ENCODE results near the gene PAK1. TPM values are rescaled to one million over a fixed set of nuclear protein-coding genes. Genes with fewer than 3 reads are reported as not detected.

Gene PAK1
- 10 to 100 TPM; 32.7 to 43.2 TPM for total RNA-seq

DNA sequence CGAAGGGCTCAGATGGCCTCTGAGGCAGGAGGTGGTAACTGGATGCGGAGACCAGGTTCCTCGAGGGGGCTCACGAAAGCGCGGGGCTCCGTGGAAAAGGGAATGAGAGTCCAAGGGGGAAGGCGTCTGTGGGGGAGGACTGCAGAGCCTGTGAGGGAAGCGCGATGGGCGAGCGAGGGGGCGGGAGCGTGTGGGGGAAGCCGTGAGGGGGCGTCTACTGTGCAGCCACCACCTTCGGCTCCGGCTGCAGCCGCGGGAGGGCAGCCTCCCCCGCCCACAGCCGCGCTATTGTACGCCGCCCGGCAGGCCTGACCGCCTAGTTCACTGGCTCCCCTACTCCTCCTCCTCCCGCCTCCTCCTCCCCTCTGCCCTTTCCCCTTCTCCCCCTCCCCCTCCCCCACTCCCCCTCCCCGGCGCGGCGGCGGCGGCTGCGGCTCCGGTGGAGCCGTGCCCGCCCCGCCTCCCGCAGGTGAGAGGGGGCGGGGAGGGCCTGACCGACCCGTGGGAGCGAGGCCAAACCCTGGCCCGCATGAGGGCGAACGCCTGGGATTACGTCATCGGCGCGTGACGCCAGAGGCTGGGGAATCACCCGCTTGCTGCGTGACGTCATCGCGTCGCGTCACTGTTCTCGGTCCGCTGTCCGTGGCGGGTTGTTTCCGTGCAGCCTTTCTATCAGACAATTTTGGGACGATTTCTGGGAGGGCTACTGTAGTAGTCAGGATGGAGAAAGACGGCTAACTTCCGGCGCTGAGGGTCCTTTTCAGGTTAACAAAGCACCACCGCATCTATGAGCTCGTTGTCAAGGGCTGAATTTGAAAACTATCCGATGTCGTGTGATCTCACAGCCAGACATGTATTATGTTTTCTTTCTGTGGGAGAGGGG is at the start of gene PAK1:
TSS of gene PAK1 (minus strand) at position 294 of the 883 bp plus-strand sequence. CDS start 81,574 bp downstream, outside the sequence.
- H3K36me3 Mint-ChIP-seq = no peaks in the 10 kb centered on the region
- ATAC-seq = peak; percentile 77 to 86
- peak; percentile 72 to 80 for DNase-seq (ENCODE audit: low spot score in 2 of 2)
- H3K27ac Mint-ChIP-seq = peak within 1 kb of the TSS; percentile 66 to 86
- no peaks in the 10 kb centered on the region for H3K9me3 Mint-ChIP-seq

GRCh38 chr11:77522215-77522614 is 48.3 kb upstream of the PAK1 start:
- no peak for ATAC-seq
- Mint-ChIP-seq H3K9me3 (no peaks in the 10 kb centered on the region), H3K27ac (no peak overlapping the region), H3K36me3 (no peaks in the 10 kb centered on the region)
- DNase-seq (ENCODE audit: low spot score in 2 of 2) = no peak

DNA sequence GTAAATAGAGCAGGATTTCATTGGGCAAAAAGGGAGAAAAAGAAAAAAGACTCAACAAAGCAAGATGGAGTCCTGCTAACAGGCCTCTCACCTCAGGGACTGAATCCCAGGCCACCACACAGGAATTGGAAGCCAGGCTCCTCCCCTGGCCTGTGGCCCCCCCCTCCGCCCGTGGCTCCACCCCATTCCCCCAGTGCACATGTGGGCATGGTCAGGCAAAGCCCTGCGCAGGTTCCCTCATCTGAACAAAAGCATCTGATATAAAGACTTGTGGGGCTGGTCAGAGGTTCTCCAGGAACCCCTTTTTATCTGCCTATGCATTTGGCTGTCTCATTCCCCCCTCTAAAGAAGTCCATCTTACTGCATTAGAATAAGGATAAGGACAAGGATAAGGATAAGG is 46.0 kb upstream of the PAK1 start:
- no peaks in the 10 kb centered on the region for H3K9me3 Mint-ChIP-seq
- no peak for DNase-seq (ENCODE audit: low spot score in 2 of 2)
- no peak overlapping the region for H3K27ac Mint-ChIP-seq
- ATAC-seq = no peak
- H3K36me3 Mint-ChIP-seq = no peaks in the 10 kb centered on the region

DNA sequence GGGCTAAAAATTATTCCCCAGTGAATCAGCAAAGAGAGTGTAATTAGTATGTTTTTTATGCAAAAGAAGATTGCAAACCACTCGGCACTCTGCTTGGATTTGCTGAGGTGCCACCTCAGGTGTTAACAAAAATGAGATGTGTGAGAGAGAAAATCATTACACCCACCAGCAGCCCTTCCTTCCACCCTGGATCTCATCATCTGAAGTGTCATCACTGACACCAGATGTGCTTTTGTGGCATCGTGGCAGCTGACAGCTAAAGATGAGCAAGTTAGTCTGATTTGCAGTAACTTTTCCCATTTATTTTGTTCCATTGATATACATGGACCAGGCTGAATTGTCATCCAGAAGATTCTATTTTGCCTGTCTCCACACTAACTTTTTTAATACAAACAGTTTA is 44.6 kb upstream of the PAK1 start:
- ATAC-seq (no peak), DNase-seq (ENCODE audit: low spot score in 2 of 2) (no peak)
- H3K27ac Mint-ChIP-seq = no peak overlapping the region

DNA sequence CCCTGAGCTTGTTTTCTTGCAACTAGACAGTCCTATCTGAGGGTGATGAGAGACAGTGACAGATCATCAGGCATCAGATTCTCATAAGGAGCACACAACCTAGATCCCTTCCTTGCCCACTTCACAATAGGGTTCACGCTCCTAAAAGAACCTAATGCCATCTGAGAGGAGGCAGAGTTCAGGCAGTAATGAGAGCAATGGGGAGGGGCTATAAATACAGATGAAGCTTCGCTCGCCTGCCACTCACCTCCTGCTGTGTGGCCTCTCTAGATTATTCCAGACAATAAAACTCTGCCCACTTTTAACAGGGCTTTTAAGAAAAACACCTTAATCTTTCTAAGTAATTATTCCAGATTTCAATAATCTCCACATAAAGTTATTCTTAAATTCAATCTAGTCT is 43.9 kb upstream of the PAK1 start:
- H3K9me3 Mint-ChIP-seq = no peaks in the 10 kb centered on the region
- DNase-seq (ENCODE audit: low spot score in 2 of 2) = no peak
- no peaks in the 10 kb centered on the region for H3K36me3 Mint-ChIP-seq
- ATAC-seq = no peak
- no peak overlapping the region for H3K27ac Mint-ChIP-seq

More for the DNA sequence above, 44.6 kb upstream of the PAK1 start:
- Mint-ChIP-seq H3K9me3 (no peaks in the 10 kb centered on the region), H3K36me3 (no peaks in the 10 kb centered on the region)

- H3K27ac Mint-ChIP-seq = no peak overlapping the region
- DNase-seq (ENCODE audit: low spot score in 2 of 2) (no peak), ATAC-seq (no peak)
- no peaks in the 10 kb centered on the region for H3K9me3 Mint-ChIP-seq
- H3K36me3 Mint-ChIP-seq = no peaks in the 10 kb centered on the region
Measured at GRCh38 chr11:77517226-77517625, 43.3 kb upstream of the PAK1 start.

GRCh38 chr11:77515483-77515882 is 41.6 kb upstream of the PAK1 start:
- H3K36me3 Mint-ChIP-seq = no peaks in the 10 kb centered on the region
- DNase-seq (ENCODE audit: low spot score in 2 of 2) (no peak), ATAC-seq (no peak)
- no peak overlapping the region for H3K27ac Mint-ChIP-seq
- no peaks in the 10 kb centered on the region for H3K9me3 Mint-ChIP-seq

- DNase-seq (ENCODE audit: low spot score in 2 of 2) = no peak
- H3K36me3 Mint-ChIP-seq = no peaks in the 10 kb centered on the region
- ATAC-seq = no peak
- H3K27ac Mint-ChIP-seq = no peak overlapping the region
- H3K9me3 Mint-ChIP-seq = no peaks in the 10 kb centered on the region
Measured at GRCh38 chr11:77515063-77515462, 41.2 kb upstream of the PAK1 start.

- no peak for DNase-seq (ENCODE audit: low spot score in 2 of 2)
- Mint-ChIP-seq H3K9me3 (peaks cover 0 to 5% of the 10 kb centered on the region in 2 donors), H3K36me3 (no peaks in the 10 kb centered on the region), H3K27ac (no peak overlapping the region)
- no peak for ATAC-seq
Measured at GRCh38 chr11:77512092-77512491, 38.2 kb upstream of the PAK1 start.

GRCh38 chr11:77510851-77511250 is 37.0 kb upstream of the PAK1 start:
- DNase-seq (ENCODE audit: low spot score in 2 of 2) (no peak), ATAC-seq (no peak)
- H3K9me3 Mint-ChIP-seq = peaks cover 0 to 5% of the 10 kb centered on the region in 2 donors
- no peaks in the 10 kb centered on the region for H3K36me3 Mint-ChIP-seq
- no peak overlapping the region for H3K27ac Mint-ChIP-seq

- Mint-ChIP-seq H3K9me3 (peaks cover 0 to 5% of the 10 kb centered on the region in 2 donors), H3K27ac (no peak overlapping the region), H3K36me3 (no peaks in the 10 kb centered on the region)
- no peak for ATAC-seq
- DNase-seq (ENCODE audit: low spot score in 2 of 2) = no peak
Measured at GRCh38 chr11:77510095-77510494, 36.2 kb upstream of the PAK1 start.

DNA sequence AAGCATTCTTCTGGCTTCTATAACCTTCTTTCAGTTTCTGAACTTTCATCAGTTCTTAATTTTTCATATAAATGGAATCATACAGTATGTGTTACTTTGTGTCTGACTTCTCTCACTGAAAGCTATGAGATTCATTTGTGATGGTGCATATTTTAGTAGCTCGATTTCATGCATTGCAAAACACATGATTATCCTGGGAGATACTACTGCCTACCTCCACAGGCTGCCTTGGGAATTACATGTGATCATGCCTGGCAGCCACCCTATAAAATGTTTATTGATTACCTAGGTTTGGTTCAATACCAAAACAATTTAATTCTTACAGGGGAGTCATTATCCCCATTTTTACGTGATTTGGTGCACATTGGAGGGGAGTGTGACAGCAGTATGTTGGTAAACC is 34.1 kb upstream of the PAK1 start:
- no peak for DNase-seq (ENCODE audit: low spot score in 2 of 2)
- no peak overlapping the region for H3K27ac Mint-ChIP-seq
- no peaks in the 10 kb centered on the region for H3K36me3 Mint-ChIP-seq
- no peak for ATAC-seq
- H3K9me3 Mint-ChIP-seq = peaks cover 0 to 5% of the 10 kb centered on the region in 2 donors

GRCh38 chr11:77506857-77507256 is 33.0 kb upstream of the PAK1 start:
- DNase-seq (ENCODE audit: low spot score in 2 of 2) (no peak), ATAC-seq (no peak)
- Mint-ChIP-seq H3K9me3 (peaks cover 0 to 5% of the 10 kb centered on the region in 2 donors), H3K27ac (no peak overlapping the region), H3K36me3 (no peaks in the 10 kb centered on the region)

- Mint-ChIP-seq H3K27ac (no peak overlapping the region), H3K36me3 (no peaks in the 10 kb centered on the region), H3K9me3 (peaks cover 0 to 5% of the 10 kb centered on the region in 2 donors)
- DNase-seq (ENCODE audit: low spot score in 2 of 2) (no peak), ATAC-seq (no peak)
Measured at GRCh38 chr11:77505956-77506355, 32.1 kb upstream of the PAK1 start.

DNA sequence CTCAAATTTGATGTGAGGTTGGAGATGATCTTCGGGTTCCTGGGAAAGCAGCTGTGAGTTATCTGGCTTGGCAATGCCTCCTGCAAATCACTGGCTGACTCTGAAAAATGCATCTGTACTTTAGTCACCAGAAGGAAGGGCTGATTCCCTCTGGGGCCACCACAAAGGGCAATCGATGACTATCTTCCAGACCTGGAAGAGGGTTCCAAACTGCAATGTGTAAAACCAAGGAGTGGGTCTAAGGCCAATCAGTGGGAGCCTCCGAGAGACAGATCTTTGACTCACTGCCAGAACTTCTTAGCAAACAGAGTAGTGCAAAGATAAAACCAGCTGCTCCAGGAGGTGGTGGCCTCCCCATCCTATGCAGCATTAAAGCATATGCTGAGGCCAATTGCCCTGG is 29.1 kb upstream of the PAK1 start:
- H3K27ac Mint-ChIP-seq = no peak overlapping the region
- DNase-seq (ENCODE audit: low spot score in 2 of 2) (no peak), ATAC-seq (no peak)
- H3K36me3 Mint-ChIP-seq = no peaks in the 10 kb centered on the region
- H3K9me3 Mint-ChIP-seq = no peaks in the 10 kb centered on the region

GRCh38 chr11:77502346-77502905 is 28.5 kb upstream of the PAK1 start:
- Mint-ChIP-seq H3K27ac (no peak overlapping the region), H3K36me3 (no peaks in the 10 kb centered on the region), H3K9me3 (no peaks in the 10 kb centered on the region)
- ATAC-seq (no peak), DNase-seq (ENCODE audit: low spot score in 2 of 2) (no peak)

DNA sequence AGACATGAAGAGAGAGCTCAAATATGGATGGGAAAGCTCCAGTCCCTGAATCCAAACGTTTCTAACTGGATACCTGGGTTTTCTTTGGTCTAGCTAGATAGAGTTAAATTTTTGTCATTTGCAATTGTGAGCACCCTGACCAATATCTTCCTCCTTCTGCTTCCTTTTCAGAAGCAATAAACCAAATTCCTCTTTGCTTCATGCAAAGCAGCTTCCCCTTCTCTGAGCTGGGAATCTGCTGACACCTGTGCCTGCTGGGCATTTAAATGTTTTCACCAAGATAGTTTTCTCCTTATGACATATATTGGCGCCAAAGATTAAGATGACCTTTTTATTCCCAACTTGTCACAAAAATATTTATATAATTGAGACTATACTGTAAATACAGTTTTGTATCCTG is 27.9 kb upstream of the PAK1 start:
- DNase-seq (ENCODE audit: low spot score in 2 of 2) (no peak), ATAC-seq (no peak)
- Mint-ChIP-seq H3K9me3 (no peaks in the 10 kb centered on the region), H3K36me3 (no peaks in the 10 kb centered on the region), H3K27ac (no peak overlapping the region)

- Mint-ChIP-seq H3K36me3 (no peaks in the 10 kb centered on the region), H3K9me3 (peaks cover 0 to 3% of the 10 kb centered on the region in 2 donors), H3K27ac (no peak overlapping the region)
- DNase-seq (ENCODE audit: low spot score in 2 of 2) (no peak), ATAC-seq (peak; percentile 37 to 91)
Measured at GRCh38 chr11:77497368-77497767, 23.5 kb upstream of the PAK1 start.
